ENCODE results near the gene ARGLU1.

Gene ARGLU1

GRCh38 chr13:106503730-106504453 is 64.0 kb downstream of the ARGLU1 start:
- no peak for TF ChIP-seq ZFX (IDR thresholded peaks at IDR 0.05; ENCODE audit: borderline replicate concordance)
- TF ChIP-seq, protein P1, sequence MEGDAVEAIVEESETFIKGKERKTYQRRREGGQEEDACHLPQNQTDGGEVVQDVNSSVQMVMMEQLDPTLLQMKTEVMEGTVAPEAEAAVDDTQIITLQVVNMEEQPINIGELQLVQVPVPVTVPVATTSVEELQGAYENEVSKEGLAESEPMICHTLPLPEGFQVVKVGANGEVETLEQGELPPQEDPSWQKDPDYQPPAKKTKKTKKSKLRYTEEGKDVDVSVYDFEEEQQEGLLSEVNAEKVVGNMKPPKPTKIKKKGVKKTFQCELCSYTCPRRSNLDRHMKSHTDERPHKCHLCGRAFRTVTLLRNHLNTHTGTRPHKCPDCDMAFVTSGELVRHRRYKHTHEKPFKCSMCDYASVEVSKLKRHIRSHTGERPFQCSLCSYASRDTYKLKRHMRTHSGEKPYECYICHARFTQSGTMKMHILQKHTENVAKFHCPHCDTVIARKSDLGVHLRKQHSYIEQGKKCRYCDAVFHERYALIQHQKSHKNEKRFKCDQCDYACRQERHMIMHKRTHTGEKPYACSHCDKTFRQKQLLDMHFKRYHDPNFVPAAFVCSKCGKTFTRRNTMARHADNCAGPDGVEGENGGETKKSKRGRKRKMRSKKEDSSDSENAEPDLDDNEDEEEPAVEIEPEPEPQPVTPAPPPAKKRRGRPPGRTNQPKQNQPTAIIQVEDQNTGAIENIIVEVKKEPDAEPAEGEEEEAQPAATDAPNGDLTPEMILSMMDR (IDR thresholded peaks at IDR 0.05) = no peak
- H3K27ac ChIP-seq = no peak overlapping the region

DNA sequence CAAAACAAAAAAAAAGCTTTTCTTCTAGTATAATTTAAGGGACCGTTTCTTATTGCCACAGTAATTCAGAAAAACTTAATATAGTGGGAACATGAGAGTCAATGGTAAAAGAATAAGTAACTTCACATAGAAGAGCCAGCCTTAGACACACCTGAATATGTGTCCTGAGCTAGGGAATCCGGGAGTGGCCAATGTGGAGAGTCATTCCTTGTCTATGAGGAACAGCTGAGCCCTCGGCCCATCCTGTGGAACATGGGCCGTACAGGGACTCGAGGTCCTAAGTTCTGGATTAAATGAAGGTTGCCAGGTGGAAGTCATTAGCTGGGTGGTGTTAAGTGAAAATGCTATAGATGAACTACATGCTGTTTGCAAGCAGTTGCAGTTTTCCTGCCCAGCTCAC is 64.7 kb downstream of the ARGLU1 start:
- no peak overlapping the region for H3K27ac ChIP-seq
- no peak for TF ChIP-seq ZFX (IDR thresholded peaks at IDR 0.05; ENCODE audit: borderline replicate concordance)
- TF ChIP-seq, protein P1 (IDR thresholded peaks at IDR 0.05) = no peak

- TF ChIP-seq, protein P1 (IDR thresholded peaks at IDR 0.05) = no peak
- no peak for TF ChIP-seq ZFX (IDR thresholded peaks at IDR 0.05; ENCODE audit: borderline replicate concordance)
- no peak overlapping the region for H3K27ac ChIP-seq
Measured at GRCh38 chr13:106500445-106500844, 67.5 kb downstream of the ARGLU1 start.

DNA sequence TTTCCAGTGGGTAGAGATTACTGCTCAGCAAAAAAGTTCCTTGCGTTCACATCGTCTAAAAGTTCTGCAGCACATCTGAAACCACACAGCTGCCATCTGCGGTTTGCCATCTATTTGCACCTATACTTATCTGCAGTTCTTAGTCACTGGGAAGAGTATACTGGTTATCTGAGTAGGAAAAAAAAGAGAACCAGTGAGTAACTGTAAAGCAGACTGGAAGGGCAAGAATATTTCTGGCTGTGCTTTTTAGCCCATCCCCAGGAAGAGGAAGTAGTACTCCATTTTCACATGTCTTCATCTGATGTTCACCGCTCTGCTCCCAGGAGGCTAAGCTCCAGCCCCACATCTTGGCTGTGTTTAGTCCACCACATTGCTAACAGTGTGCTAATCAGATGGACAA is 68.0 kb downstream of the ARGLU1 start:
- H3K27ac ChIP-seq = no peak overlapping the region
- TF ChIP-seq, protein P1 (IDR thresholded peaks at IDR 0.05) = no peak
- no peak for TF ChIP-seq ZFX (IDR thresholded peaks at IDR 0.05; ENCODE audit: borderline replicate concordance)

- H3K27ac ChIP-seq = no peak overlapping the region
- TF ChIP-seq ZFX (IDR thresholded peaks at IDR 0.05; ENCODE audit: borderline replicate concordance) = no peak
- TF ChIP-seq, protein P1 (IDR thresholded peaks at IDR 0.05) = no peak
Measured at GRCh38 chr13:106499113-106499512, 68.8 kb downstream of the ARGLU1 start.

GRCh38 chr13:106498571-106498970 is 69.4 kb downstream of the ARGLU1 start:
- TF ChIP-seq, protein P1 (IDR thresholded peaks at IDR 0.05) = no peak
- TF ChIP-seq ZFX (IDR thresholded peaks at IDR 0.05; ENCODE audit: borderline replicate concordance) = no peak
- no peak overlapping the region for H3K27ac ChIP-seq

DNA sequence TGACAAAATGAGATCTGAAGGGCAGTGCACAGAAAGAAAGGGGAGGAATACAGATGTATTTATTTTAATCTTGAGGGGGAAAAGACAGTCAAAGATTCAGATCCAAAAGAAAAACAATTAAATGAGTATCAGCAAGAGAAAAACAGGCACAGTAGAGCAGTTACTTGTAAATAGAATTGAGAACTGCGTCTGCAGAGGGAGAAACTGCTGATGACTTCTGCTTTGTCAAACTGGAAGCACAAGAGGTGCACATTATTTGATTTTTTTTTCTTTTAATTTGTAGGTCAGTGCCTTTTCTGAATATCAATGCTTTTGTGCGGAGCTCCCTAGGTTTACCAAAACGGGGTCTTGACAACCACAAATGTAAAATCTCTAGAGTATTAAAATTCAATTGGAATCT is 69.8 kb downstream of the ARGLU1 start:
- no peak for TF ChIP-seq ZFX (IDR thresholded peaks at IDR 0.05; ENCODE audit: borderline replicate concordance)
- TF ChIP-seq, protein P1 (IDR thresholded peaks at IDR 0.05) = no peak
- H3K27ac ChIP-seq = no peak overlapping the region

Data from 22Rv1 (cell line).